CD4-positive, alpha-beta T cell (primary cell): ENCODE results near the gene TTLL6. TPM values are rescaled to one million over a fixed set of nuclear protein-coding genes. Genes with fewer than 3 reads are reported as not detected.

ENCODE experiments used
- ATAC-seq: fragments of 200-7000 bp; cut with Tn5 transposase; one replicate; pipeline ENCODE4 v1.10.0; 2022; ENCODE audit warnings: mild to moderate bottlenecking; ENCODE audit not compliant: poor library complexity
- CTCF ChIA-PET: fragments of 350-600 bp; sonication (Branson Sonifier 250); formaldehyde crosslinking; loops from one replicate; lab custom pipeline; 2021; ENCODE audit warnings: antibody characterized with exemption, inconsistent platforms; lab: Charles Lee
- POLR2A ChIA-PET: fragments of 350-600 bp; sonication (Branson Sonifier 250); formaldehyde crosslinking; loops from one replicate; lab custom pipeline; 2021; ENCODE audit warnings: antibody characterized with exemption, inconsistent platforms; lab: Charles Lee
- DNase-seq, 14 experiments: peaks; one replicate each; pipeline ENCODE4 v3.0.0-alpha.2; 2013 to 2020; ENCODE audit warnings: mixed read lengths in 2 of 14
- H3K27ac ChIP-seq, 2 donors: one replicate each; pipeline versions ENCODE4 v1.5.1 to v1.7.0; 2013; ENCODE audit warnings: low read length in 2 of 2, low read depth in 1 of 2, mild to moderate bottlenecking in 1 of 2
- H3K27me3 ChIP-seq, 2 experiments: 1 replicate in 1 of 2; 2 replicates in 1 of 2; pipeline versions ENCODE4 v1.6.1 to v1.7.0; 2013; ENCODE audit warnings: low read length in 2 of 2, control low read depth in 1 of 2, mild to moderate bottlenecking in 1 of 2, moderate library complexity in 1 of 2; ENCODE audit not compliant: insufficient read depth in 2 of 2, control insufficient read depth in 1 of 2
- H3K36me3 ChIP-seq: one replicate; pipeline ENCODE4 v1.6.1; 2013; ENCODE audit warnings: low read length, control low read depth; ENCODE audit not compliant: insufficient read depth
- H3K4me1 ChIP-seq: one replicate; pipeline ENCODE4 v1.6.1; 2013; ENCODE audit warnings: low read length, control low read depth; ENCODE audit not compliant: insufficient read depth
- H3K4me3 ChIP-seq: one replicate; pipeline ENCODE4 v1.5.1; 2013; ENCODE audit warnings: mild to moderate bottlenecking, low read length, moderate library complexity
- H3K9me3 ChIP-seq, 2 experiments: 1 replicate in 1 of 2; 2 replicates in 1 of 2; pipeline versions ENCODE4 v1.6.1 to v1.7.0; 2013; ENCODE audit warnings: low read length in 2 of 2, mild to moderate bottlenecking in 2 of 2, control low read depth in 1 of 2, moderate library complexity in 1 of 2; ENCODE audit not compliant: control insufficient read depth in 1 of 2, insufficient read depth in 1 of 2
- H3K27ac Mint-ChIP-seq: one replicate; pipeline ENCODE4 v1.8.0; 2020; ENCODE audit warnings: mixed read lengths
- H3K27me3 Mint-ChIP-seq: one replicate; pipeline ENCODE4 v1.8.0; 2021; ENCODE audit warnings: mixed read lengths
- H3K36me3 Mint-ChIP-seq: one replicate; pipeline ENCODE4 v1.8.0; 2021; ENCODE audit warnings: low read depth, mixed read lengths
- H3K4me1 Mint-ChIP-seq: one replicate; pipeline ENCODE4 v1.8.0; 2021; ENCODE audit warnings: low read depth, mixed read lengths
- H3K4me3 Mint-ChIP-seq: one replicate; pipeline ENCODE4 v1.8.0; 2020; ENCODE audit warnings: mild to moderate bottlenecking, mixed read lengths
- H3K9me3 Mint-ChIP-seq: one replicate; pipeline ENCODE4 v1.8.0; 2020; ENCODE audit warnings: mixed read lengths
- intact Hi-C, 2 experiments: fragments of 100-400 bp; cut with DNase I in 1 of 2; cut with micrococcal nuclease in 1 of 2; formaldehyde crosslinking; loops; one replicate each; pipeline versions ENCODE4 v1.15.1 to v1.9.0; 2023 to 2025; cut with DNase I, micrococcal nuclease
- total RNA-seq, 174 experiments: library from RNA in 2 of 174; stranded (reverse) in 2 of 174; gene quantifications; one replicate each; pipeline ENCODE4 v1.2.3 and lab custom pipeline; 2021 to 2026
- TF ChIP-seq, protein P1 (sequence below): fragments of 200-600 bp; IDR thresholded peaks from one replicate; pipeline ENCODE4 v1.8.0; 2022; ENCODE audit warnings: antibody characterized with exemption, mild to moderate bottlenecking

Gene TTLL6
- total RNA-seq, 2 experiments from 2014 or later = not detected

DNA sequence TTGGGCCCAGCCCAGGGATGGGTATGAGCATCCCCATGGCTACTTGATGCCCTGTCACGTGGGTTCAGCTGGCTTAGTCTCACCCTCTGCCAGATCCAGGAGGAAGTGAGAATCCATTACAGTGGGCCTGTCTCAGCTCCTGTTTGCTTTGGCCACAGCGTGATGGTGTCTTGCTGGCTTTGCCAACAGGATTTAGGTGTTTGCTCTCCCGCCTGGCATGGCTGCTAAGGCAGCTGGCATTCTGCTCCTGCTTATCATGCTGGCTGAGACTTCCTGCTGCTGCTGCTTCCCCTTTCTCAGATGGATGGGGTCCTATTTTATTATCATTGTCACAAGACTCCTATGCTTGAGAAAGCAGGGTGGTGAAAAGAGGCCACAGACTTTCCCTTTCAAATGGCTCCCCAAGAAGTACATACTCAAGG lies 60.2 kb downstream of the TTLL6 start:
- no peak overlapping the region for H3K4me3 Mint-ChIP-seq
- TF ChIP-seq, protein P1, sequence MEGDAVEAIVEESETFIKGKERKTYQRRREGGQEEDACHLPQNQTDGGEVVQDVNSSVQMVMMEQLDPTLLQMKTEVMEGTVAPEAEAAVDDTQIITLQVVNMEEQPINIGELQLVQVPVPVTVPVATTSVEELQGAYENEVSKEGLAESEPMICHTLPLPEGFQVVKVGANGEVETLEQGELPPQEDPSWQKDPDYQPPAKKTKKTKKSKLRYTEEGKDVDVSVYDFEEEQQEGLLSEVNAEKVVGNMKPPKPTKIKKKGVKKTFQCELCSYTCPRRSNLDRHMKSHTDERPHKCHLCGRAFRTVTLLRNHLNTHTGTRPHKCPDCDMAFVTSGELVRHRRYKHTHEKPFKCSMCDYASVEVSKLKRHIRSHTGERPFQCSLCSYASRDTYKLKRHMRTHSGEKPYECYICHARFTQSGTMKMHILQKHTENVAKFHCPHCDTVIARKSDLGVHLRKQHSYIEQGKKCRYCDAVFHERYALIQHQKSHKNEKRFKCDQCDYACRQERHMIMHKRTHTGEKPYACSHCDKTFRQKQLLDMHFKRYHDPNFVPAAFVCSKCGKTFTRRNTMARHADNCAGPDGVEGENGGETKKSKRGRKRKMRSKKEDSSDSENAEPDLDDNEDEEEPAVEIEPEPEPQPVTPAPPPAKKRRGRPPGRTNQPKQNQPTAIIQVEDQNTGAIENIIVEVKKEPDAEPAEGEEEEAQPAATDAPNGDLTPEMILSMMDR = no peak
- ATAC-seq (no peak), DNase-seq (no peak)
- H3K9me3 ChIP-seq = peaks cover 0 to 22% of the 10 kb centered on the region in 2 experiments
- peaks cover 93% of the 10 kb centered on the region for H3K27me3 Mint-ChIP-seq
- H3K4me1 ChIP-seq = peaks cover 27% of the 10 kb centered on the region
- H3K36me3 ChIP-seq = no peaks in the 10 kb centered on the region
- H3K27ac ChIP-seq = no peak overlapping the region
- CTCF ChIA-PET = no interaction called here
- intact Hi-C loops = no loop called here
- H3K9me3 Mint-ChIP-seq = no peaks in the 10 kb centered on the region
- peaks cover 71 to 88% of the 10 kb centered on the region in 2 experiments for H3K27me3 ChIP-seq
- no peak overlapping the region for H3K4me3 ChIP-seq
- no peaks in the 10 kb centered on the region for H3K36me3 Mint-ChIP-seq
- POLR2A ChIA-PET = no interaction called here
- no peak overlapping the region for H3K27ac Mint-ChIP-seq
- H3K4me1 Mint-ChIP-seq = peaks cover 20% of the 10 kb centered on the region

DNA sequence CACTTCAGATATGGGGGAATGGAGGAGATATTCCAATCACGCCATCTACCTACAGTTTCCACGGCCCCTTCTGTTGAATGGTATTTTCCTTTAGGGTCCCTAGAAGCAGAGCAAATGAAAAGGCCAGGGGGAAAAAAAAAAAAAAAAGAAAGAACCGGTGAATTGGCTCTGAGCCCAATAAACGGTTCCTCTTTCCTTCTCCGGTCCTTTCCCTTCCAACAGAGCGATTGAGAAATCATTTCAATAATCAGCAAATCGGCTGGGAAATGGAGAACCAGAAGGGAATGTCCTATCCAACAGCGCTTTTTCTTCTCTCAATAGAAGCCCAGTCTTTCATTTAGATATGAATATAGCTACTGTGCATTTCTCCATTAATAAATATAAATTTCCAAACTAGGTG lies 61.7 kb downstream of the TTLL6 start:
- H3K27me3 Mint-ChIP-seq = peaks cover 95% of the 10 kb centered on the region
- Histone ChIP-seq H3K27ac (no peak overlapping the region), H3K4me3 (no peak overlapping the region), H3K4me1 (peaks cover 27% of the 10 kb centered on the region), H3K36me3 (no peaks in the 10 kb centered on the region), H3K27me3 (peaks cover 76 to 90% of the 10 kb centered on the region in 2 experiments), H3K9me3 (peaks cover 0 to 22% of the 10 kb centered on the region in 2 experiments)
- no peaks in the 10 kb centered on the region for H3K9me3 Mint-ChIP-seq
- H3K27ac Mint-ChIP-seq = no peak overlapping the region
- ATAC-seq = no peak
- H3K4me1 Mint-ChIP-seq = peaks cover 28% of the 10 kb centered on the region
- H3K36me3 Mint-ChIP-seq = no peaks in the 10 kb centered on the region
- POLR2A ChIA-PET = no interaction called here
- intact Hi-C loops = no loop called here
- TF ChIP-seq, protein P1 = no peak
- H3K4me3 Mint-ChIP-seq = no peak overlapping the region
- no peak for DNase-seq
- CTCF ChIA-PET = interaction anchor here (2.8 kb wide), 1 partner anchor 17 kb away, joined by 6 read pairs; no protein-coding TSS in a partner anchor

DNA sequence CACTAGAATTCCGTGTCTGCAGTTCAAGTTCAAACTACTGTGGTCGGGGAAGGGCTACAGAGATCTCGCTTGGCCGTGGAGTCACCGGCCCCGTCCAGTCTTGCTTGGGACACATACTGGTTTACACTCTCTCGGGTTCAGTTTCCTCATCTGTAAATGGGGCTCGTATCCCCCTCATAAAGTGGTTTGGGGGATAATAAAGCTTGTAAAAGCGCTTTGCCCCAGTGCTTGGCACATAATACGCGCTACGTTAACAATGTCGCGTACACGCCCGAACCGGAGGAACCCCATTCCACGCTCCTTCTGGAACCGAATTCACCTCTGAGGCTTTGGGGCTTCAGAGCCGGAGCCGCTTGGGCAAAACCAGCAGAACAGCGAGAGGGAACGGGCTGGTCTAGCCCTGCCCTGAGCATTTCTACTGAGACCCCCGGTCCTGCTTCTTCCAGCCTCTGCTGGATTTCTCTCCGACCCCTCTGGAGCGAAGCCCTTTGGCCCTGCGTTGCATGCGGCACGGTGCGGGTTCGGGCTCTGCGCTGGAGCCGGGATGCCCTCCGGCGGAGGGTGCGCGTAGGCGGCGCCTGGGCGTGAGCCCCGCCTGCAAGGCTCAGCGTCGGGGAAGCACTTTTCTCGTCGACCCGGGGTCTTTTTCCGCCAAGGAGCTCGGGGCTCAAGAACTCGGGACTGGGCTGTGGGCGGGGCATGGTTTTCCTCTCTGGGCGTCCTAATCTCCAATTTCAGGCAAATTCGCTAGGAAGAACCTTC lies 62.3 kb downstream of the TTLL6 start:
- peaks cover 0 to 26% of the 10 kb centered on the region in 2 experiments for H3K9me3 ChIP-seq
- H3K36me3 Mint-ChIP-seq = no peaks in the 10 kb centered on the region
- POLR2A ChIA-PET = no interaction called here
- H3K27me3 ChIP-seq = peaks cover 81 to 92% of the 10 kb centered on the region in 2 experiments
- ATAC-seq (no peak), DNase-seq (no peak)
- H3K9me3 Mint-ChIP-seq = no peaks in the 10 kb centered on the region
- H3K4me1 ChIP-seq = peaks cover 27% of the 10 kb centered on the region
- TF ChIP-seq, protein P1 = no peak
- CTCF ChIA-PET = interaction anchor here (0.6 to 2.8 kb wide), 2 partner anchors 16 to 30 kb away, joined by 3 to 6 read pairs; no protein-coding TSS in a partner anchor
- no peaks in the 10 kb centered on the region for H3K36me3 ChIP-seq
- H3K27ac ChIP-seq = no peak overlapping the region
- no peak overlapping the region for H3K4me3 Mint-ChIP-seq
- H3K4me1 Mint-ChIP-seq = peaks cover 28% of the 10 kb centered on the region
- H3K27ac Mint-ChIP-seq = no peak overlapping the region
- no peak overlapping the region for H3K4me3 ChIP-seq
- H3K27me3 Mint-ChIP-seq = peaks cover 95% of the 10 kb centered on the region
- intact Hi-C loops = no loop called here
